H4 (cell line): ENCODE data around the gene LITAFD. TPM values are rescaled to one million over a fixed set of nuclear protein-coding genes. Genes with fewer than 3 reads are reported as not detected.
A peak's percentile ranks its signal among the peaks of the same experiment; 100 is the strongest.
"Not testable (repeated sequence)": the region's sequence is repeated elsewhere in the genome, so short reads cannot be mapped to it uniquely, and the experiment has no call there.

Experiments
- DNase-seq: peaks from one replicate; pipeline ENCODE4 v3.0.0-alpha.2; 2015; ENCODE audit warnings: low spot score
- total RNA-seq: library from RNA; depleted of rRNA; stranded (reverse); fragments of >200 nt; shearing (Covaris generic); gene quantifications from 2 replicates; pipeline ENCODE4 v1.2.3, GENCODE V29; 2014; rRNA removed

LITAFD gene
- not detected in 2 replicates for total RNA-seq

GRCh38 chr16:8882041-8882617 lies at the start of gene LITAFD:
Gene LITAFD (plus strand): TSS chr16:8882351. CDS start chr16:8884356, 2,005 bp downstream.
- DNase-seq, result no peak

GRCh38 chr16:8832717-8833105 lies 49.4 kb upstream of the LITAFD start:
- no peak for DNase-seq

- DNase-seq, result not testable (repeated sequence)
Measured at GRCh38 chr16:8836797-8837196, 45.4 kb upstream of the LITAFD start.

- not testable (repeated sequence) for DNase-seq
Measured at GRCh38 chr16:8837594-8837993, 44.6 kb upstream of the LITAFD start.

GRCh38 chr16:8842016-8842415 lies 40.1 kb upstream of the LITAFD start:
- not testable (repeated sequence) for DNase-seq

GRCh38 chr16:8843296-8843695 lies 38.9 kb upstream of the LITAFD start:
- DNase-seq, result not testable (repeated sequence)

- DNase-seq, result no peak
Measured at GRCh38 chr16:8845699-8846298, 36.4 kb upstream of the LITAFD start.

GRCh38 chr16:8846401-8846932 lies 35.7 kb upstream of the LITAFD start:
- no peak for DNase-seq

GRCh38 chr16:8847145-8847544 lies 35.0 kb upstream of the LITAFD start:
- DNase-seq, result no peak

GRCh38 chr16:8847623-8848022 lies 34.5 kb upstream of the LITAFD start:
- DNase-seq, result no peak

- peak; percentile 3 for DNase-seq
Measured at GRCh38 chr16:8848231-8848938, 33.8 kb upstream of the LITAFD start.

GRCh38 chr16:8848939-8849391 lies 33.2 kb upstream of the LITAFD start:
- no peak for DNase-seq

GRCh38 chr16:8849411-8850011 lies 32.6 kb upstream of the LITAFD start:
- peak; percentile 2 for DNase-seq

GRCh38 chr16:8850279-8850885 lies 31.8 kb upstream of the LITAFD start:
- DNase-seq, result peak; percentile 16

- no peak for DNase-seq
Measured at GRCh38 chr16:8851761-8852403, 30.3 kb upstream of the LITAFD start.

- no peak for DNase-seq
Measured at GRCh38 chr16:8852534-8852933, 29.6 kb upstream of the LITAFD start.

- DNase-seq, result no peak
Measured at GRCh38 chr16:8853150-8853549, 29.0 kb upstream of the LITAFD start.

GRCh38 chr16:8853611-8854010 lies 28.5 kb upstream of the LITAFD start:
- DNase-seq, result no peak

- DNase-seq, result no peak
Measured at GRCh38 chr16:8854298-8854948, 27.7 kb upstream of the LITAFD start.

- DNase-seq, result no peak
Measured at GRCh38 chr16:8855051-8855786, 26.9 kb upstream of the LITAFD start.
